Panc1 (cell line): ENCODE results near the gene UBL4B. TPM values are rescaled to one million over a fixed set of nuclear protein-coding genes. Genes with fewer than 3 reads are reported as not detected.

Experiments
- ATAC-seq: fragments of 200-7000 bp; cut with Tn5 transposase; 2 replicates; pipeline ENCODE4 v1.9.1; 2020; ENCODE audit warnings: mild to moderate bottlenecking, moderate library complexity
- BruUV-seq: library from RNA; stranded (reverse); fragments of 400-500 nt; replicated peaks from 2 replicates; lab custom pipeline; 2021; lab: Mats Ljungman, UMichigan
- CTCF ChIA-PET: fragments of 300-600 bp; sonication (Branson Sonifier 250); formaldehyde crosslinking; loops from one replicate; lab custom pipeline; 2022; ENCODE audit warnings: antibody characterized with exemption; lab: Charles Lee
- POLR2A ChIA-PET: fragments of 300-600 bp; sonication (Branson Sonifier 250); formaldehyde crosslinking; loops from one replicate; lab custom pipeline; 2022; ENCODE audit warnings: antibody characterized with exemption; lab: Charles Lee
- DNase-seq: peaks from one replicate; pipeline ENCODE4 v3.0.0-alpha.2; 2010; ENCODE audit warnings: low read depth, low spot score
- H3K27ac ChIP-seq: 2 replicates; pipeline ENCODE4 v1.5.1; 2011; ENCODE audit warnings: mild to moderate bottlenecking, low read length, inconsistent platforms
- H3K27me3 ChIP-seq: fragments of 200-500 bp; sonication (Bioruptor generic); 2 replicates; pipeline ENCODE4 v1.6.0; 2014; ENCODE audit warnings: low read length, inconsistent platforms; ENCODE audit not compliant: control insufficient read depth, insufficient read depth
- H3K36me3 ChIP-seq: fragments of 200-500 bp; sonication (Bioruptor generic); 2 replicates; pipeline ENCODE4 v1.5.1; 2014; ENCODE audit warnings: inconsistent platforms, mild to moderate bottlenecking, low read length, moderate library complexity; ENCODE audit not compliant: control insufficient read depth, insufficient read depth
- H3K4me1 ChIP-seq: 2 replicates; pipeline ENCODE4 v1.5.1; 2011; ENCODE audit warnings: inconsistent platforms, mild to moderate bottlenecking, low read length, moderate library complexity; ENCODE audit not compliant: control insufficient read depth, insufficient read depth
- H3K4me3 ChIP-seq, 2 experiments: 2 replicates each; pipeline ENCODE4 v1.5.1; 2011 to 2012; ENCODE audit warnings: low read depth in 2 of 2, low read length in 2 of 2, mild to moderate bottlenecking in 2 of 2, inconsistent platforms in 1 of 2, moderate library complexity in 1 of 2
- H3K9me3 ChIP-seq: fragments of 200-500 bp; sonication (Bioruptor generic); 2 replicates; pipeline ENCODE4 v1.5.1; 2014; ENCODE audit warnings: low read depth, mild to moderate bottlenecking, inconsistent platforms, low read length, moderate library complexity; ENCODE audit not compliant: control insufficient read depth, insufficient read depth
- POLR2AphosphoS5 ChIP-seq: IDR thresholded peaks from 2 replicates; pipeline ENCODE4 v1.6.1; 2012; ENCODE audit warnings: mild to moderate bottlenecking, low read depth, low read length, moderate library complexity
- SIN3A ChIP-seq: IDR thresholded peaks from 2 replicates; pipeline ENCODE4 v1.6.1; 2012; ENCODE audit warnings: low read depth, mild to moderate bottlenecking, low read length, moderate library complexity, borderline replicate concordance; ENCODE audit not compliant: insufficient read depth
- TCF7L2 ChIP-seq: IDR thresholded peaks from 2 replicates; pipeline ENCODE4 v1.6.1; 2011; ENCODE audit warnings: mild to moderate bottlenecking, low read depth, low read length, inconsistent platforms
- in situ Hi-C: cut with HindIII; loops from 2 replicates; pipeline ENCODE4 v1.10.0; 2016; ENCODE audit warnings: low sequenced_read_pairs, low pct_unique_long_range_greater_than_20kb
- intact Hi-C: fragments of 100-400 bp; cut with micrococcal nuclease; formaldehyde crosslinking; loops from one replicate; pipeline ENCODE4 v1.10.0; 2022; ENCODE audit not compliant: unreplicated experiment
- total RNA-seq: library from RNA; stranded (reverse); gene quantifications from one replicate; pipeline ENCODE4 v1.2.1, GENCODE V29; 2021; ENCODE audit not compliant: unreplicated experiment
- TF ChIP-seq, protein P1 (sequence below), 2 experiments: IDR thresholded peaks; 2 replicates each; pipeline ENCODE4 v1.6.1; 2011 to 2012; ENCODE audit warnings: low read depth in 2 of 2, control low read depth in 1 of 2, low read length in 1 of 2, mild to moderate bottlenecking in 1 of 2, moderate library complexity in 1 of 2; ENCODE audit not compliant: insufficient read depth in 1 of 2
- TF ChIP-seq, protein P2 (sequence below): fragments of 450-650 bp; IDR thresholded peaks from 2 replicates; pipeline ENCODE4 v1.5.1; 2017; ENCODE audit warnings: mild to moderate bottlenecking

The UBL4B gene
- total RNA-seq, 1 experiment from 2014 or later = not detected

- DNase-seq = no peak
- CTCF ChIA-PET = interaction anchor here (0.6 to 1.1 kb wide), 2 partner anchors 8 to 879 kb away, joined by 3 to 4 read pairs; no protein-coding TSS in a partner anchor
Observed at GRCh38 chr1:110155878-110156522, 43.8 kb downstream of the UBL4B start.

DNA sequence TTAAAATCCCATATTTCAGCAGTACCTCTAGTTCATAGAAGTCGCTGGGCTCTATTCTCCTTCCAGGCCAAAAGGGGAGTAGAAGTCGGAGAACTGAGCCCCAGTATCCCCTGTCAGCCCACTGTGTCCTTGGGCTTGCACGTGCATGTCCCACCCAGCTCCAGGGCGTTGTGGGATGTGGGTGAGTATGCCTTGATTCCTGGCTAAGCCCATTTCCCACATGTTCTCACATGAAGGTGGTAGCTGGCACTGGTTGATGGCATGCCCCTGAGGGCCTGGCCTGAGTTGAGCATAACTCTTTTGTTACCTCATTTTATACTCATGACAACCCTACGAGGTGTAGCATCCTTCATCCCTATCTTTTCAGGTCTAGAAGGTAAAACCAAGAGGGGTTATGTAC is 46.0 kb downstream of the UBL4B start:
- no peak overlapping the region for H3K27ac ChIP-seq
- no peaks in the 10 kb centered on the region for H3K27me3 ChIP-seq
- ChIA-PET CTCF (no interaction called here), POLR2A (no interaction called here)
- no peak for ATAC-seq
- H3K4me1 ChIP-seq = no peaks in the 10 kb centered on the region
- intact Hi-C loops (no loop called here), in situ Hi-C loops (no loop called here)
- H3K36me3 ChIP-seq = no peaks in the 10 kb centered on the region
- H3K4me3 ChIP-seq = no peak overlapping the region
- BruUV-seq = no TSS peak
- DNase-seq = no peak
- TF ChIP-seq, protein P1, sequence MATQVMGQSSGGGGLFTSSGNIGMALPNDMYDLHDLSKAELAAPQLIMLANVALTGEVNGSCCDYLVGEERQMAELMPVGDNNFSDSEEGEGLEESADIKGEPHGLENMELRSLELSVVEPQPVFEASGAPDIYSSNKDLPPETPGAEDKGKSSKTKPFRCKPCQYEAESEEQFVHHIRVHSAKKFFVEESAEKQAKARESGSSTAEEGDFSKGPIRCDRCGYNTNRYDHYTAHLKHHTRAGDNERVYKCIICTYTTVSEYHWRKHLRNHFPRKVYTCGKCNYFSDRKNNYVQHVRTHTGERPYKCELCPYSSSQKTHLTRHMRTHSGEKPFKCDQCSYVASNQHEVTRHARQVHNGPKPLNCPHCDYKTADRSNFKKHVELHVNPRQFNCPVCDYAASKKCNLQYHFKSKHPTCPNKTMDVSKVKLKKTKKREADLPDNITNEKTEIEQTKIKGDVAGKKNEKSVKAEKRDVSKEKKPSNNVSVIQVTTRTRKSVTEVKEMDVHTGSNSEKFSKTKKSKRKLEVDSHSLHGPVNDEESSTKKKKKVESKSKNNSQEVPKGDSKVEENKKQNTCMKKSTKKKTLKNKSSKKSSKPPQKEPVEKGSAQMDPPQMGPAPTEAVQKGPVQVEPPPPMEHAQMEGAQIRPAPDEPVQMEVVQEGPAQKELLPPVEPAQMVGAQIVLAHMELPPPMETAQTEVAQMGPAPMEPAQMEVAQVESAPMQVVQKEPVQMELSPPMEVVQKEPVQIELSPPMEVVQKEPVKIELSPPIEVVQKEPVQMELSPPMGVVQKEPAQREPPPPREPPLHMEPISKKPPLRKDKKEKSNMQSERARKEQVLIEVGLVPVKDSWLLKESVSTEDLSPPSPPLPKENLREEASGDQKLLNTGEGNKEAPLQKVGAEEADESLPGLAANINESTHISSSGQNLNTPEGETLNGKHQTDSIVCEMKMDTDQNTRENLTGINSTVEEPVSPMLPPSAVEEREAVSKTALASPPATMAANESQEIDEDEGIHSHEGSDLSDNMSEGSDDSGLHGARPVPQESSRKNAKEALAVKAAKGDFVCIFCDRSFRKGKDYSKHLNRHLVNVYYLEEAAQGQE (IDR thresholded peaks at IDR 0.05; ENCODE audit: insufficient read depth in 1 of 2, low read depth in 2 of 2, low read length in 1 of 2) = no peak
- TF ChIP-seq TCF7L2 (no peak), POLR2AphosphoS5 (no peak), SIN3A (no peak)
- TF ChIP-seq, protein P2, sequence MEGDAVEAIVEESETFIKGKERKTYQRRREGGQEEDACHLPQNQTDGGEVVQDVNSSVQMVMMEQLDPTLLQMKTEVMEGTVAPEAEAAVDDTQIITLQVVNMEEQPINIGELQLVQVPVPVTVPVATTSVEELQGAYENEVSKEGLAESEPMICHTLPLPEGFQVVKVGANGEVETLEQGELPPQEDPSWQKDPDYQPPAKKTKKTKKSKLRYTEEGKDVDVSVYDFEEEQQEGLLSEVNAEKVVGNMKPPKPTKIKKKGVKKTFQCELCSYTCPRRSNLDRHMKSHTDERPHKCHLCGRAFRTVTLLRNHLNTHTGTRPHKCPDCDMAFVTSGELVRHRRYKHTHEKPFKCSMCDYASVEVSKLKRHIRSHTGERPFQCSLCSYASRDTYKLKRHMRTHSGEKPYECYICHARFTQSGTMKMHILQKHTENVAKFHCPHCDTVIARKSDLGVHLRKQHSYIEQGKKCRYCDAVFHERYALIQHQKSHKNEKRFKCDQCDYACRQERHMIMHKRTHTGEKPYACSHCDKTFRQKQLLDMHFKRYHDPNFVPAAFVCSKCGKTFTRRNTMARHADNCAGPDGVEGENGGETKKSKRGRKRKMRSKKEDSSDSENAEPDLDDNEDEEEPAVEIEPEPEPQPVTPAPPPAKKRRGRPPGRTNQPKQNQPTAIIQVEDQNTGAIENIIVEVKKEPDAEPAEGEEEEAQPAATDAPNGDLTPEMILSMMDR = no peak
- no peaks in the 10 kb centered on the region for H3K9me3 ChIP-seq

More at GRCh38 chr1:110155878-110156522, 43.8 kb downstream of the UBL4B start:
- POLR2A ChIA-PET = no interaction called here
- intact Hi-C loops (no loop called here), in situ Hi-C loops (no loop called here)
- no peak overlapping the region for H3K27ac ChIP-seq
- no peak for ATAC-seq
- no peaks in the 10 kb centered on the region for H3K36me3 ChIP-seq
- no TSS peak for BruUV-seq
- no peak for TF ChIP-seq SIN3A
- no peak for TF ChIP-seq TCF7L2
- TF ChIP-seq, protein P2 = no peak
- TF ChIP-seq POLR2AphosphoS5 = no peak
- TF ChIP-seq, protein P1 (IDR thresholded peaks at IDR 0.05; ENCODE audit: insufficient read depth in 1 of 2, low read depth in 2 of 2, low read length in 1 of 2) = peak; percentile 94 to 96
- no peaks in the 10 kb centered on the region for H3K27me3 ChIP-seq
- H3K4me1 ChIP-seq = no peaks in the 10 kb centered on the region
- no peak overlapping the region for H3K4me3 ChIP-seq
- no peaks in the 10 kb centered on the region for H3K9me3 ChIP-seq
